Esophagus muscularis mucosa (tissue), 4 donors: ENCODE data around the gene NAV1. TPM values are rescaled to one million over a fixed set of nuclear protein-coding genes. Genes with fewer than 3 reads are reported as not detected.

Experiments used
- DNase-seq: peaks from one replicate; pipeline ENCODE4 v3.0.0-alpha.2; 2017; ENCODE audit errors: extremely low spot score
- H3K27ac ChIP-seq, 4 donors: fragments of 200-600 bp; sonication (generic); replicated peaks in 1 of 4; 1 replicate in 3 of 4; 2 replicates in 1 of 4; pipeline ENCODE4 v1.5.1; 2016 to 2019; ENCODE audit warnings: mild to moderate bottlenecking in 1 of 4
- H3K27me3 ChIP-seq, 4 donors: fragments of 200-600 bp; sonication (generic); one replicate each; pipeline versions ENCODE4 v1.5.1 to v1.6.0; 2016 to 2019
- H3K36me3 ChIP-seq, 4 donors: fragments of 200-600 bp; sonication (generic); one replicate each; pipeline ENCODE4 v1.5.1; 2016 to 2019
- H3K4me1 ChIP-seq, 4 donors: fragments of 200-600 bp; sonication (generic); one replicate each; pipeline ENCODE4 v1.5.1; 2016 to 2019
- H3K4me3 ChIP-seq, 4 donors: fragments of 200-600 bp; sonication (generic); 1 replicate in 2 of 4; 2 replicates in 2 of 4; pipeline ENCODE4 v1.5.1; 2016 to 2019; ENCODE audit warnings: mild to moderate bottlenecking in 4 of 4, moderate library complexity in 1 of 4
- H3K9me3 ChIP-seq, 4 donors: fragments of 200-600 bp; sonication (generic); 1 replicate in 3 of 4; 2 replicates in 1 of 4; pipeline ENCODE4 v1.5.1; 2016 to 2019
- CTCF ChIP-seq, 3 experiments: fragments of 200-600 bp in 2 of 3; fragments of 450-650 bp in 1 of 3; sonication (generic) in 2 of 3; IDR thresholded peaks; one replicate each; pipeline ENCODE4 v1.5.1; 2017 to 2019; ENCODE audit warnings: antibody characterized with exemption in 3 of 3, mild to moderate bottlenecking in 2 of 3, moderate library complexity in 1 of 3
- EP300 ChIP-seq: sonication (generic); formaldehyde crosslinking; IDR thresholded peaks from one replicate; pipeline ENCODE4 v1.6.1; 2017; ENCODE audit warnings: antibody characterized with exemption
- POLR2A ChIP-seq: fragments of 450-650 bp; IDR thresholded peaks from one replicate; pipeline ENCODE4 v1.6.1; 2017; ENCODE audit warnings: antibody characterized with exemption, moderate library complexity, mild to moderate bottlenecking, low read depth
- POLR2AphosphoS5 ChIP-seq, 2 donors: sonication (generic); formaldehyde crosslinking; IDR thresholded peaks; one replicate each; pipeline ENCODE4 v1.6.1; 2017; ENCODE audit warnings: antibody characterized with exemption in 2 of 2
- WGBS: methylation state at CpG from one replicate; pipeline ENCODE4 v1.1.5; 2018; 5-methylcytosine and 5-hydroxymethylcytosine counted together
- intact Hi-C: fragments of 100-400 bp; cut with DNase I; formaldehyde crosslinking; loops from one replicate; pipeline ENCODE4 v1.15.1; 2023
- total RNA-seq, 4 donors: library from RNA; depleted of rRNA; stranded (reverse); fragments of >200 nt; gene quantifications; one replicate each; pipeline versions ENCODE4 v1.1.0 to v1.2.1, GENCODE V29; 2016

NAV1 gene
- total RNA-seq, 4 donors from 2014 or later: 12.9 to 35.5 (median 21.9) TPM

- peak overlapping the region; percentile 8 to 88 (median 52) for H3K4me3 ChIP-seq
- H3K9me3 ChIP-seq: no peaks in the 10 kb centered on the region
- 61% methylated on average over 16 of the region's 16 CpGs for WGBS
- peak overlapping the region; percentile 93 to 99 (median 97) for H3K27ac ChIP-seq
- TF ChIP-seq POLR2AphosphoS5 (IDR thresholded peaks at IDR 0.05): peak in 1 of 2 donors; percentile 65
- no peak for TF ChIP-seq EP300
- TF ChIP-seq POLR2A: no peak
- no peak for TF ChIP-seq CTCF (IDR thresholded peaks at IDR 0.05)
- H3K27me3 ChIP-seq: no peaks in the 10 kb centered on the region
- peaks cover 14 to 40% (median 27%) of the 10 kb centered on the region in 4 donors for H3K36me3 ChIP-seq
- peaks cover 94 to 100% (median 100%) of the 10 kb centered on the region in 4 donors for H3K4me1 ChIP-seq
- no peak for DNase-seq
- intact Hi-C loops: no loop called here
Observed at GRCh38 chr1:201497935-201498509, 40.9 kb upstream of the NAV1 start.

GRCh38 chr1:201498621-201499020 is 40.3 kb upstream of the NAV1 start:
- Histone ChIP-seq H3K36me3 (peaks cover 14 to 34% (median 26%) of the 10 kb centered on the region in 4 donors), H3K4me3 (peak overlapping the region; percentile 0 to 88 (median 52)), H3K4me1 (peaks cover 94 to 100% (median 100%) of the 10 kb centered on the region in 4 donors), H3K9me3 (no peaks in the 10 kb centered on the region), H3K27me3 (no peaks in the 10 kb centered on the region), H3K27ac (peak overlapping the region; percentile 93 to 99 (median 97))
- 49% methylated on average over 8 of the region's 8 CpGs for WGBS
- no peak for DNase-seq
- intact Hi-C loops: no loop called here
- TF ChIP-seq EP300 (no peak), POLR2A (no peak), CTCF (IDR thresholded peaks at IDR 0.05) (peak in 1 of 3 experiments; percentile 11)

- H3K27me3 ChIP-seq: no peaks in the 10 kb centered on the region
- peaks cover 94 to 100% (median 100%) of the 10 kb centered on the region in 4 donors for H3K4me1 ChIP-seq
- peaks cover 14 to 28% (median 23%) of the 10 kb centered on the region in 4 donors for H3K36me3 ChIP-seq
- H3K9me3 ChIP-seq: no peaks in the 10 kb centered on the region
- H3K27ac ChIP-seq: peak overlapping the region; percentile 93 to 99 (median 97)
- no peak for DNase-seq
- peak overlapping the region; percentile 0 to 88 (median 52) for H3K4me3 ChIP-seq
- no peak for TF ChIP-seq POLR2A
- no peak for TF ChIP-seq EP300
- no peak for TF ChIP-seq POLR2AphosphoS5 (IDR thresholded peaks at IDR 0.05)
- TF ChIP-seq CTCF (IDR thresholded peaks at IDR 0.05): no peak
- 74% methylated on average over 3 of the region's 3 CpGs for WGBS
- intact Hi-C loops: no loop called here
Observed at GRCh38 chr1:201499191-201499590, 39.7 kb upstream of the NAV1 start.

- no peaks in the 10 kb centered on the region for H3K9me3 ChIP-seq
- DNase-seq: no peak
- intact Hi-C loops: no loop called here
- TF ChIP-seq EP300: no peak
- no peak for TF ChIP-seq CTCF (IDR thresholded peaks at IDR 0.05)
- TF ChIP-seq POLR2AphosphoS5 (IDR thresholded peaks at IDR 0.05): no peak
- TF ChIP-seq POLR2A: no peak
- peak overlapping the region; percentile 24 to 88 (median 80) for H3K4me3 ChIP-seq
- H3K27ac ChIP-seq: peak overlapping the region; percentile 93 to 99 (median 97)
- no peaks in the 10 kb centered on the region for H3K27me3 ChIP-seq
- peaks cover 6 to 20% (median 14%) of the 10 kb centered on the region in 4 donors for H3K36me3 ChIP-seq
- WGBS: 38% methylated on average over 8 of the region's 8 CpGs
- peaks cover 85 to 100% (median 98%) of the 10 kb centered on the region in 4 donors for H3K4me1 ChIP-seq
Observed at GRCh38 chr1:201499795-201500669, 38.9 kb upstream of the NAV1 start.
